ENCODE results near the gene OST4. TPM values are rescaled to one million over a fixed set of nuclear protein-coding genes. Genes with fewer than 3 reads are reported as not detected.

OST4 gene
- polyA plus RNA-seq, 12 donors = 209 to 311 (median 238) TPM; not detected in 1

GRCh38 chr2:27059141-27059820 is 12.2 kb downstream of the OST4 start:
- no peak for DNase-seq

GRCh38 chr2:27058210-27058609 is 13.2 kb downstream of the OST4 start:
- DNase-seq = no peak

- no peak for DNase-seq
Observed at GRCh38 chr2:27057184-27057583, 14.3 kb downstream of the OST4 start.

GRCh38 chr2:27054721-27055120 is 16.7 kb downstream of the OST4 start:
- DNase-seq = no peak

- no peak for DNase-seq
Observed at GRCh38 chr2:27053776-27054175, 17.7 kb downstream of the OST4 start.

- no peak for DNase-seq
Observed at GRCh38 chr2:27053321-27053720, 18.1 kb downstream of the OST4 start.

- no peak for DNase-seq
Observed at GRCh38 chr2:27051902-27052645, 19.4 kb downstream of the OST4 start.

- peak; percentile 94 for DNase-seq
Observed at GRCh38 chr2:27050996-27051901, 20.2 kb downstream of the OST4 start, which contains the start of gene AGBL5. AGBL5 (plus strand) TSS chr2:27051668; CDS start chr2:27052959, 1,291 bp downstream.

GRCh38 chr2:27050281-27050995 is 21.0 kb downstream of the OST4 start:
- peak; percentile 97 for DNase-seq

GRCh38 chr2:27049422-27050280 is 21.8 kb downstream of the OST4 start:
- no peak for DNase-seq

- no peak for DNase-seq
Observed at GRCh38 chr2:27042985-27043634, 28.3 kb downstream of the OST4 start.

GRCh38 chr2:27042159-27042661 is 29.2 kb downstream of the OST4 start:
- no peak for DNase-seq

- no peak for DNase-seq
Observed at GRCh38 chr2:27041752-27042151, 29.7 kb downstream of the OST4 start.

GRCh38 chr2:27040282-27040681 is 31.2 kb downstream of the OST4 start:
- no peak for DNase-seq

GRCh38 chr2:27039871-27040270 is 31.6 kb downstream of the OST4 start:
- no peak for DNase-seq

GRCh38 chr2:27039426-27039825 is 32.0 kb downstream of the OST4 start:
- DNase-seq = no peak

GRCh38 chr2:27038631-27039339 is 32.7 kb downstream of the OST4 start:
- DNase-seq = no peak

- no peak for DNase-seq
Observed at GRCh38 chr2:27038012-27038411, 33.4 kb downstream of the OST4 start.

GRCh38 chr2:27033253-27033852 is 38.1 kb downstream of the OST4 start:
- DNase-seq = peak; percentile 30

Data from muscle of arm (tissue), 12 donors.